Measurements from ENCODE around the gene PCDHGB2. TPM values are rescaled to one million over a fixed set of nuclear protein-coding genes. Genes with fewer than 3 reads are reported as not detected.
A peak's percentile ranks its signal among the peaks of the same experiment; 100 is the strongest.
"Not testable (repeated sequence)": the region's sequence is repeated elsewhere in the genome, so short reads cannot be mapped to it uniquely, and the experiment has no call there.

The PCDHGB2 gene
- total and polyA plus RNA-seq, 2 donors: 0.21 to 0.28 TPM

GRCh38 chr5:141345327-141345726 lies 14.5 kb upstream of the PCDHGB2 start:
- Histone ChIP-seq H3K27ac (ENCODE audit: low read depth in 1 of 2, low read length in 1 of 2) (no peak overlapping the region), H3K9me3 (ENCODE audit: control insufficient read depth in 2 of 2, insufficient read depth in 1 of 2, low read length in 1 of 2) (peaks cover 9 to 25% of the 10 kb centered on the region in 2 donors), H3K4me1 (ENCODE audit: control insufficient read depth in 2 of 2, insufficient read depth in 2 of 2, low read length in 2 of 2) (no peaks in the 10 kb centered on the region), H3K36me3 (ENCODE audit: control insufficient read depth in 2 of 2, insufficient read depth in 2 of 2, low read length in 1 of 2) (no peaks in the 10 kb centered on the region), H3K27me3 (ENCODE audit: control insufficient read depth in 2 of 2, insufficient read depth in 1 of 2, low read length in 1 of 2) (peaks cover 0 to 20% of the 10 kb centered on the region in 2 donors), H3K4me3 (ENCODE audit: low read length in 2 of 2) (no peak overlapping the region)
- no peak for DNase-seq (ENCODE audit: low read depth in 6 of 9, low spot score in 9 of 9)
- 47% methylated on average over 20 of the region's 20 CpGs for WGBS

GRCh38 chr5:141346017-141346416 lies 13.8 kb upstream of the PCDHGB2 start:
- not testable (repeated sequence) for H3K4me3 ChIP-seq (ENCODE audit: low read length in 2 of 2); DNase-seq (ENCODE audit: low read depth in 6 of 9, low spot score in 9 of 9); H3K36me3 ChIP-seq (ENCODE audit: control insufficient read depth in 2 of 2, insufficient read depth in 2 of 2, low read length in 1 of 2); H3K4me1 ChIP-seq (ENCODE audit: control insufficient read depth in 2 of 2, insufficient read depth in 2 of 2, low read length in 2 of 2); H3K27ac ChIP-seq (ENCODE audit: low read depth in 1 of 2, low read length in 1 of 2)
- Histone ChIP-seq H3K27me3 (ENCODE audit: control insufficient read depth in 2 of 2, insufficient read depth in 1 of 2, low read length in 1 of 2) (peaks cover 0 to 24% of the 10 kb centered on the region in 2 donors), H3K9me3 (ENCODE audit: control insufficient read depth in 2 of 2, insufficient read depth in 1 of 2, low read length in 1 of 2) (peaks cover 11 to 30% of the 10 kb centered on the region in 2 donors)
- WGBS: 54% methylated on average over 24 of the region's 35 CpGs

GRCh38 chr5:141349917-141350619 lies 9.7 kb upstream of the PCDHGB2 start, which contains the start of gene PCDHGB1:
Gene PCDHGB1 (plus strand): TSS chr5:141350099. CDS start chr5:141350261, 162 bp downstream.
- peaks cover 4 to 26% of the 10 kb centered on the region in 2 donors for H3K9me3 ChIP-seq (ENCODE audit: control insufficient read depth in 2 of 2, insufficient read depth in 1 of 2, low read length in 1 of 2)
- H3K27me3 ChIP-seq (ENCODE audit: control insufficient read depth in 2 of 2, insufficient read depth in 1 of 2, low read length in 1 of 2): peaks cover 0 to 32% of the 10 kb centered on the region in 2 donors
- no peak within 1 kb of the TSS for H3K27ac ChIP-seq (ENCODE audit: low read depth in 1 of 2, low read length in 1 of 2)
- no peaks in the 10 kb centered on the region for H3K4me1 ChIP-seq (ENCODE audit: control insufficient read depth in 2 of 2, insufficient read depth in 2 of 2, low read length in 2 of 2)
- H3K4me3 ChIP-seq (ENCODE audit: low read length in 2 of 2): no peak within 1 kb of the TSS
- WGBS: 34% methylated on average over 29 of the region's 29 CpGs
- no peaks in the 10 kb centered on the region for H3K36me3 ChIP-seq (ENCODE audit: control insufficient read depth in 2 of 2, insufficient read depth in 2 of 2, low read length in 1 of 2)
- DNase-seq (ENCODE audit: low read depth in 6 of 9, low spot score in 9 of 9): peak in 2 of 9 donors; percentile 18 to 43

DNA sequence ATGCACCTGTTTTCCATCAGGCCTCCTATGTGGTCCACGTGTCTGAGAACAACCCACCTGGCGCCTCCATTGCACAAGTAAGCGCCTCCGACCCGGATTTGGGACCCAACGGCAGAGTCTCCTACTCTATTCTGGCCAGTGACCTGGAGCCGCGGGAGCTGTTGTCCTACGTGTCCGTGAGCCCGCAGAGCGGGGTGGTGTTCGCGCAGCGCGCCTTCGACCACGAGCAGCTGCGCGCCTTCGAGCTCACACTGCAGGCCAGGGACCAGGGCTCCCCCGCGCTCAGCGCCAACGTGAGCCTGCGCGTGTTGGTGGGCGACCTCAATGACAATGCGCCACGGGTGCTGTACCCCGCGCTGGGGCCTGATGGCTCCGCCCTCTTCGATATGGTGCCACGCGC lies 8.2 kb upstream of the PCDHGB2 start:
- Histone ChIP-seq H3K9me3 (ENCODE audit: control insufficient read depth in 2 of 2, insufficient read depth in 1 of 2, low read length in 1 of 2) (peaks cover 6 to 32% of the 10 kb centered on the region in 2 donors), H3K4me1 (ENCODE audit: control insufficient read depth in 2 of 2, insufficient read depth in 2 of 2, low read length in 2 of 2) (no peaks in the 10 kb centered on the region), H3K27me3 (ENCODE audit: control insufficient read depth in 2 of 2, insufficient read depth in 1 of 2, low read length in 1 of 2) (peaks cover 0 to 38% of the 10 kb centered on the region in 2 donors), H3K4me3 (ENCODE audit: low read length in 2 of 2) (no peak overlapping the region), H3K27ac (ENCODE audit: low read depth in 1 of 2, low read length in 1 of 2) (no peak overlapping the region), H3K36me3 (ENCODE audit: control insufficient read depth in 2 of 2, insufficient read depth in 2 of 2, low read length in 1 of 2) (no peaks in the 10 kb centered on the region)
- 49% methylated on average over 32 of the region's 36 CpGs for WGBS
- DNase-seq (ENCODE audit: low read depth in 6 of 9, low spot score in 9 of 9): no peak

DNA sequence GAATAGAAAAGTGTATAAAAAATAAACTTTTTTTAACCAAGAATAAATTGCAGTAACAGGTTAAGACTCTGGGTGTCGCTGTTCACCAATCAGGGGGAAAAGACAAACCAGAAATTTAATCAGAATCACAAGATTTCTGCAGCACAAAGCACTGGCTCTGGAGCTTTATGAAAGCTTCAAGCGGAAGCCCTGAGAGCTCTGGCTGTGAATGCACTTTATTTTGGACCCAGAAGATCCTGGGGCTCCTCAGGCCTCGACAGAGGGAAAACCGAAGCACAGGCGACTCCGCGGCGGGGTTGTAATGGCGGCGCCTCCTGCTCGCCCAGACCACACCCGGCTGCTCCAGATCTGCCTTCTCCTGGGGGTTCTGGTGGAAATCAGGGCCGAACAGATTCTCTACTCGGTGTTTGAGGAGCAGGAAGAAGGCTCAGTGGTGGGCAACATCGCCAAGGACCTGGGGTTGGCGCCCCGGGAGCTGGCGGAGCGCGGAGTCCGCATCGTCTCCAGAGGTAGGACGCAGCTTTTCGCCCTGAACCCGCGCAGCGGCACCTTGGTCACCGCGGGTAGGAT lies 4.8 kb upstream of the PCDHGB2 start, which contains the start of gene PCDHGA4:
TSS of gene PCDHGA4 (plus strand) at position 122 of the 570 bp plus-strand sequence. CDS start at position 209, 87 bp downstream.
- H3K4me3 ChIP-seq (ENCODE audit: low read length in 2 of 2): no peak within 1 kb of the TSS
- 22% methylated on average over 29 of the region's 29 CpGs for WGBS
- H3K27me3 ChIP-seq (ENCODE audit: control insufficient read depth in 2 of 2, insufficient read depth in 1 of 2, low read length in 1 of 2): peaks cover under 1 to 47% of the 10 kb centered on the region in 2 donors
- peaks cover 0 to 2% of the 10 kb centered on the region in 2 donors for H3K4me1 ChIP-seq (ENCODE audit: control insufficient read depth in 2 of 2, insufficient read depth in 2 of 2, low read length in 2 of 2)
- no peak within 1 kb of the TSS for H3K27ac ChIP-seq (ENCODE audit: low read depth in 1 of 2, low read length in 1 of 2)
- peak in 1 of 9 donors; percentile 4 for DNase-seq (ENCODE audit: low read depth in 6 of 9, low spot score in 9 of 9)
- no peaks in the 10 kb centered on the region for H3K36me3 ChIP-seq (ENCODE audit: control insufficient read depth in 2 of 2, insufficient read depth in 2 of 2, low read length in 1 of 2)
- H3K9me3 ChIP-seq (ENCODE audit: control insufficient read depth in 2 of 2, insufficient read depth in 1 of 2, low read length in 1 of 2): peaks cover 9 to 39% of the 10 kb centered on the region in 2 donors

GRCh38 chr5:141355641-141356040 lies 4.2 kb upstream of the PCDHGB2 start:
- Histone ChIP-seq H3K27ac (ENCODE audit: low read depth in 1 of 2, low read length in 1 of 2) (no peak overlapping the region), H3K9me3 (ENCODE audit: control insufficient read depth in 2 of 2, insufficient read depth in 1 of 2, low read length in 1 of 2) (peaks cover 11 to 37% of the 10 kb centered on the region in 2 donors), H3K4me3 (ENCODE audit: low read length in 2 of 2) (no peak overlapping the region), H3K4me1 (ENCODE audit: control insufficient read depth in 2 of 2, insufficient read depth in 2 of 2, low read length in 2 of 2) (peaks cover 0 to 3% of the 10 kb centered on the region in 2 donors), H3K27me3 (ENCODE audit: control insufficient read depth in 2 of 2, insufficient read depth in 1 of 2, low read length in 1 of 2) (peaks cover 3 to 48% of the 10 kb centered on the region in 2 donors), H3K36me3 (ENCODE audit: control insufficient read depth in 2 of 2, insufficient read depth in 2 of 2, low read length in 1 of 2) (no peaks in the 10 kb centered on the region)
- DNase-seq (ENCODE audit: low read depth in 6 of 9, low spot score in 9 of 9): no peak
- 59% methylated on average over 24 of the region's 24 CpGs for whole genome bisulfite sequencing

DNA sequence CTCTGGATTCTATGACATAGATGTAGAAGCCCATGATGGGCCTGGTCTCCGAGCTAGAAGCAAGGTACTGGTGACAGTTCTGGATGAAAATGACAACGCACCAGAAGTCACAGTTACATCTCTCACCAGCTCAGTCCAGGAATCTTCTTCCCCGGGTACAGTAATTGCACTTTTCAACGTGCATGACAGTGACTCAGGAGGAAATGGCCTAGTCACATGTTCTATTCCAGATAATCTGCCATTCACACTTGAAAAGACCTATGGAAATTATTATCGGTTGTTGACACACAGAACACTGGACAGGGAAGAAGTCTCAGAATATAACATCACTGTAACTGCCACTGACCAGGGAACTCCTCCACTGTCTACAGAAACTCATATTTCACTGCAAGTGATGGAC lies 3.7 kb upstream of the PCDHGB2 start:
- WGBS: 70% methylated on average over 5 of the region's 5 CpGs
- H3K4me3 ChIP-seq (ENCODE audit: low read length in 2 of 2): no peak overlapping the region
- H3K36me3 ChIP-seq (ENCODE audit: control insufficient read depth in 2 of 2, insufficient read depth in 2 of 2, low read length in 1 of 2): no peaks in the 10 kb centered on the region
- H3K27me3 ChIP-seq (ENCODE audit: control insufficient read depth in 2 of 2, insufficient read depth in 1 of 2, low read length in 1 of 2): peaks cover 3 to 48% of the 10 kb centered on the region in 2 donors
- H3K9me3 ChIP-seq (ENCODE audit: control insufficient read depth in 2 of 2, insufficient read depth in 1 of 2, low read length in 1 of 2): peaks cover 11 to 34% of the 10 kb centered on the region in 2 donors
- no peak for DNase-seq (ENCODE audit: low read depth in 6 of 9, low spot score in 9 of 9)
- no peak overlapping the region for H3K27ac ChIP-seq (ENCODE audit: low read depth in 1 of 2, low read length in 1 of 2)
- H3K4me1 ChIP-seq (ENCODE audit: control insufficient read depth in 2 of 2, insufficient read depth in 2 of 2, low read length in 2 of 2): peaks cover 0 to 3% of the 10 kb centered on the region in 2 donors

- H3K36me3 ChIP-seq (ENCODE audit: control insufficient read depth in 2 of 2, insufficient read depth in 2 of 2, low read length in 1 of 2): no peaks in the 10 kb centered on the region
- peaks cover 16 to 41% of the 10 kb centered on the region in 2 donors for H3K9me3 ChIP-seq (ENCODE audit: control insufficient read depth in 2 of 2, insufficient read depth in 1 of 2, low read length in 1 of 2)
- H3K27me3 ChIP-seq (ENCODE audit: control insufficient read depth in 2 of 2, insufficient read depth in 1 of 2, low read length in 1 of 2): peaks cover 3 to 49% of the 10 kb centered on the region in 2 donors
- no peak overlapping the region for H3K4me3 ChIP-seq (ENCODE audit: low read length in 2 of 2)
- WGBS: 58% methylated on average over 19 of the region's 19 CpGs
- no peak for DNase-seq (ENCODE audit: low read depth in 6 of 9, low spot score in 9 of 9)
- peaks cover 0 to 3% of the 10 kb centered on the region in 2 donors for H3K4me1 ChIP-seq (ENCODE audit: control insufficient read depth in 2 of 2, insufficient read depth in 2 of 2, low read length in 2 of 2)
- H3K27ac ChIP-seq (ENCODE audit: low read depth in 1 of 2, low read length in 1 of 2): no peak overlapping the region
Observed at GRCh38 chr5:141356950-141357349, 2.8 kb upstream of the PCDHGB2 start.

- 45% methylated on average over 15 of the region's 15 CpGs for WGBS
- Histone ChIP-seq H3K27me3 (ENCODE audit: control insufficient read depth in 2 of 2, insufficient read depth in 1 of 2, low read length in 1 of 2) (peaks cover 13 to 62% of the 10 kb centered on the region in 2 donors), H3K27ac (ENCODE audit: low read depth in 1 of 2, low read length in 1 of 2) (no peak overlapping the region), H3K36me3 (ENCODE audit: control insufficient read depth in 2 of 2, insufficient read depth in 2 of 2, low read length in 1 of 2) (no peaks in the 10 kb centered on the region), H3K4me1 (ENCODE audit: control insufficient read depth in 2 of 2, insufficient read depth in 2 of 2, low read length in 2 of 2) (peaks cover 0 to 3% of the 10 kb centered on the region in 2 donors), H3K9me3 (ENCODE audit: control insufficient read depth in 2 of 2, insufficient read depth in 1 of 2, low read length in 1 of 2) (peaks cover 25 to 39% of the 10 kb centered on the region in 2 donors), H3K4me3 (ENCODE audit: low read length in 2 of 2) (no peak overlapping the region)
- DNase-seq (ENCODE audit: low read depth in 6 of 9, low spot score in 9 of 9): no peak
Observed at GRCh38 chr5:141360685-141361084, 891 bp downstream of the PCDHGB2 start.

Measured in thymus (tissue), 11 donors.